OCI-LY1 (cell line): ENCODE data around the gene ALG9.

Source experiments
- CTCF ChIP-seq: fragments of 200-600 bp; sonication (generic), shearing (Covaris generic); IDR thresholded peaks from 2 replicates; pipeline ENCODE4 v1.5.1; 2017; ENCODE audit warnings: mild to moderate bottlenecking, antibody characterized with exemption, low read length, moderate library complexity, mixed read lengths
- EZH2 ChIP-seq: fragments of 200-600 bp; sonication (generic), shearing (Covaris generic); IDR thresholded peaks from 2 replicates; pipeline ENCODE4 v1.8.0; 2017; ENCODE audit warnings: borderline replicate concordance, mixed run types, mild to moderate bottlenecking, antibody characterized with exemption, low read length, moderate library complexity, mixed read lengths

- no peak for TF ChIP-seq EZH2
- TF ChIP-seq CTCF = no peak
These were observed 121.7 kb downstream of the ALG9 start for GRCh38 chr11:111749646-111750045.
